GM21786 (cell line): ENCODE data around the gene POU5F1.
"Not testable (repeated sequence)": the region's sequence is repeated elsewhere in the genome, so short reads cannot be mapped to it uniquely, and the experiment has no call there.

ENCODE experiments used
- ATAC-seq: cut with Tn5 transposase; IDR thresholded peaks from one replicate; pipeline ENCODE4 v1.9.1; 2021; ENCODE audit not compliant: unreplicated experiment

Gene POU5F1

GRCh38 chr6:31170600-31170881 is at the start of gene POU5F1:
TSS of gene POU5F1 (minus strand) at chr6:31170682. CDS start at chr6:31170620, 62 bp downstream.
- no peak for ATAC-seq

DNA sequence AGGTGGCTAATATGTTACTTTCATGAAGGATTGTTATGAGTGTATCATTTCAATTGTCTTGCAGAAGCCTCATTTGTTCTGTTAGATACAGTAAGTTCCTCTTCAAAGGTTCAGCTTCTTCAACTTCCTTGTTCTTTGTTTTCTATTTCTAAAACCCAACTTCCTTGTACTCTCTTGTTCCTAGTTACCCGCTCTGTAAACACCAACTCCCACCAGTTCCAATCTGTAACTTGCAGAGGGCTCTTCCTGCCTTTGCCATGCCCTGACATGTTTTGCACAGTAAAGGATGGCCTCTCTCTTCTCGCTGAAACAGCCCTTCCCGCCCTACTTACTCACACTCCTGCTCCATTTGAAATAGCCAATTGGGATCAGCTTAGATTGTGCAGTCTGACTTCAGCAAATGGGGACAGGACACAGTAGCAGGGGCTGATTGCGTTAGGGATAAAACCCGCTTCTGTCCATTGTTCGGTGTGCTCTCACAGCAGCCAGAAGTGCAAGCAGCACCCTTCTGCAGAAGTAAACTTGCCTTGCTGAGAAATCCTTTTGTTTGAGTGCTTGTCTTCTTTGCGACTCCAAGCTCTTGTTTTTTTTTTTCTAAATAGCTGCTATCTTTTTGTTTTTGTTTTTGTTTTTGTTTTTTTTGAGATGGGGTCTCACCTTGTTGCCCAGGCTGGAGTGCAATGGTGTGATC is 45.9 kb upstream of the POU5F1 start:
- no peak for ATAC-seq

DNA sequence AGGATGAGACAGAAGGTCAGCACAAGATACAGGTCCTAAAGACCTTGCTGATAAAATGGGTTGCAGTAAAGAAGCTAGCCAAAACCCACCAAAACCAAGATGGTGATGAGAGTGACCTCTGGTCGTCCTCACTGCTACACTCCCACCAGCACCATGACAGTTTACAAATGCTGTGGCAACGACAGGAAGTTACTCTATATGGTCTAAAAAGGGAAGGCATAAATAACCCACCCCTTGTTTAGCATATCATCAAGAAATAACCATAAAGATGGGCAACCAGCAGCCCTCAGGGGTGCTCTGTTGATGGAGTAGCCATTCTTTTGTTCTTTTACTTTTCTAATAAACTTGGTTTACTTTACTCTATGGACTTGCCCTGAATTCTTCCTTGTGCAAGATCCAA is 44.7 kb upstream of the POU5F1 start:
- not testable (repeated sequence) for ATAC-seq

DNA sequence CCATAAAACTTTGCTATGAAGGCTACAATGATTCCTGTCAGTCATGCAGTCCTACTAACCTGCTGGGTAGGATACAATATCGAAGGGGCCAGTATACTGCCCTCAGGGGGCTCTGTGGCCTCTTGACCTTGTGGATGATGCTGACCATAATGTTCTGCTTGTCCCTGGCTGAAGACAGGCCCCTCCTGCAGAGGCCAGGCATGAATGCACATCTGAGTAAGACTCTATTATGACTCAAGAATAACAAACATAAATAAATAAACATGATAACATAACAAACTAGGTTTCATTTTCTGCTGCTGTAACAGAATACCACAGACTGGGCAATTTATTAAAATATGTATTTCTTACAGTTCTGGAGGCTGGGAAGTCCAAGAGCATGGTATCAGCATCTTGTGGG is 44.0 kb upstream of the POU5F1 start:
- no peak for ATAC-seq

DNA sequence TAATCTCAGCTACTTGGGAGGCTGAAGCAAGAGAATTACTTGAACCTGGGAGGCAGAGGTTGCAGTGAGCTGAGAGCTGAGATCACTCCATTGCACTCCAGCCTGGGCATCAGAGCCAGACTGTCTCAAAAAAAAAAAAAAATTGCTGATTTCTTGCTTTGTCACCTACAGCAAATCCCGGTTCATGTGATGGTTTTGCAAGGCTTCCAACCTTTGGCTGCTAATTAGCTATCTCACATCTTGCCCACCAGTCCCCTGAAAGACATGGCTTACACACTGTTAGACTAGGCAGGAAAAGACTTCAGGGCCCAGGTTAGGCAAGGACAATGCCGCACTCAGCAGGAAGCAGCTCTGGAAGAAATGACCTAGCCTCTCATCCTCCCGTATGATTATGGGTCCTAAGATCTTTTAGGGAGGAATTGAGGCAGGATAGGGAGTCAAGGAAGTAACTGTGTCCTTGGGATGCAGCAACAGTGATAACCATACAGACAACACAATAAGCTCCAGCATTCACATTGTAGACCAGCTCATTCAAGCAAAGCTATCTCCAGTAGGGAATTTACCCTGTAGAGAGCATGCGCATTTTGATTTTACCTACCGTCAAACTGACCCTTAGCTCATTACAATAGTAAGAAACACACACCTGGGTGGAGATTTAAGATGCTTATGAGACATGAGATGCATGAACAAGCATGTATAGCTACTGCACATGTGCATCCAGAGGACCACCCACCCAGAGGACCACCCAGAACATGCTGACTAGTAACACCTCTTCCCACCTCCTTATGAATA is 40.5 kb upstream of the POU5F1 start:
- ATAC-seq: no peak

DNA sequence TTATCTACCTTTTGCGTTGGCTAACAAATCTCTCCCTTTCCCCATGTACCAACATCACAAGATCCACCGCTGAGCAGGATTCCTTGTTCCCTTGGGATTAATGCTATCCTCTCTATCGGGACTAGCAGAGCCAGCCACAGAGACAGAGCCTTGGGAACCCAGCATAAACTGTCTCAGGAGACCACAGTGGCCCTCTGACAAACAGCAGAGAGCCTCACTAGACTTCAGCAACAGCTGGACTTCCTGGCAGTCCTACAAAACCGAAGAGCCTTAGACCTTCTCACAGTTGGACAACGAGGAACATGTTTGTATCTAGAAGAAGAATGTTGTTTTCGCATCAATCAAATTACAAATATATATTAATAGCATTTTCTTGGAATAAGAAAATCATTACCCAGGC is 39.6 kb upstream of the POU5F1 start:
- ATAC-seq: no peak

- no peak for ATAC-seq
Measured at GRCh38 chr6:31209137-31209536, 38.7 kb upstream of the POU5F1 start.

GRCh38 chr6:31208506-31208905 is 38.0 kb upstream of the POU5F1 start:
- no peak for ATAC-seq

- no peak for ATAC-seq
Measured at GRCh38 chr6:31205638-31206037, 35.2 kb upstream of the POU5F1 start.

- no peak for ATAC-seq
Measured at GRCh38 chr6:31204751-31205145, 34.3 kb upstream of the POU5F1 start.

- ATAC-seq: peak; percentile 59
Measured at GRCh38 chr6:31203345-31203979, 33.0 kb upstream of the POU5F1 start.

GRCh38 chr6:31202259-31203166 is 32.0 kb upstream of the POU5F1 start:
- no peak for ATAC-seq

DNA sequence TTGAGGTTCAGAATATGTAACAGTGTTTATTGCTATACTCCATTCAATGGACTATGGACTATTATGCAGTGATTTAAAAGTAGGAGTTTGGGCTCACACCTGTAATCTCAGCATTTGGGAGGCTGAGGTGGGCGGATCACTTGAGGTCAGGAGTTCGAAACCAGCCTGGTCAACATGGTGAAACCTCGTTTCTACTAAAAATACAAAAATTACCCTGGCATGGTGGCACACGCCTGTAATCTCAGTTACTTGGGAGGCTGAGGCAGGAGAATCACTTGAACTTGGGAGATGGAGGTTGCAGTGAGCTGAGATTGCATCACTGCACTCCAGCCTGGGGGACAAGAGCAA is 28.6 kb upstream of the POU5F1 start:
- ATAC-seq: not testable (repeated sequence)

- ATAC-seq: peak; percentile 81
Measured at GRCh38 chr6:31197559-31198305, 27.2 kb upstream of the POU5F1 start.

GRCh38 chr6:31196251-31197022 is 26.0 kb upstream of the POU5F1 start:
- ATAC-seq: not testable (repeated sequence)

- ATAC-seq: not testable (repeated sequence)
Measured at GRCh38 chr6:31195308-31195979, 25.0 kb upstream of the POU5F1 start.

- no peak for ATAC-seq
Measured at GRCh38 chr6:31194061-31194834, 23.8 kb upstream of the POU5F1 start.

DNA sequence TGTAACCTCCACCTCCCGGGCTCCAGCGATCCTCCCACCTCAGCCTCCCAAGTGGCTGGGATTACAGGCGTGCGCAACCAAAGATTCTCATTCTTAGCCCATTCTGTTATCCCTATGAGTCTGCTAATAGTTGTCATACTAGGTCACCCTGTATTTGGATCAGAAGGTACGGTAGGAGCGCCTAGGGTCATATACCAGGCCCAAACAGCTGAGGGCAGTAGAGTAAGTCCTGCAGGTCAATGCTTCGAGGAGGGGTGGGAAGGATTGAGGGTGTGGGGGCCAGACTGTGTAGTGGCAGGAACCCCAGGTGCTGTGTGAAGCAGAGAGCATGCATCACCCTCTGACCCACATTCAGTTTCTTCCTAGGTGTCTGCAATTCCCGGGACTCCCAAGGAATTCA is 22.7 kb upstream of the POU5F1 start:
- ATAC-seq: no peak
